DMS153 (cell line): ENCODE data around the gene PKMYT1.

Experiments used
- DNase-seq: peaks from one replicate; lab custom pipeline; 2025; lab: John Stamatoyannopoulos, UW

The PKMYT1 gene

GRCh38 chr16:2980227-2981176, at the start of gene PKMYT1:
TSS of gene PKMYT1 (minus strand) at chr16:2980446. CDS start at chr16:2979657, 789 bp downstream.
- peak; percentile 44 for DNase-seq

GRCh38 chr16:3029491-3030221, 49.4 kb upstream of the PKMYT1 start:
- DNase-seq, result no peak

GRCh38 chr16:3028716-3029319, 48.6 kb upstream of the PKMYT1 start:
- no peak for DNase-seq

GRCh38 chr16:3027983-3028715, 47.9 kb upstream of the PKMYT1 start:
- peak; percentile 68 for DNase-seq

GRCh38 chr16:3027489-3027795, 47.2 kb upstream of the PKMYT1 start:
- no peak for DNase-seq

DNA sequence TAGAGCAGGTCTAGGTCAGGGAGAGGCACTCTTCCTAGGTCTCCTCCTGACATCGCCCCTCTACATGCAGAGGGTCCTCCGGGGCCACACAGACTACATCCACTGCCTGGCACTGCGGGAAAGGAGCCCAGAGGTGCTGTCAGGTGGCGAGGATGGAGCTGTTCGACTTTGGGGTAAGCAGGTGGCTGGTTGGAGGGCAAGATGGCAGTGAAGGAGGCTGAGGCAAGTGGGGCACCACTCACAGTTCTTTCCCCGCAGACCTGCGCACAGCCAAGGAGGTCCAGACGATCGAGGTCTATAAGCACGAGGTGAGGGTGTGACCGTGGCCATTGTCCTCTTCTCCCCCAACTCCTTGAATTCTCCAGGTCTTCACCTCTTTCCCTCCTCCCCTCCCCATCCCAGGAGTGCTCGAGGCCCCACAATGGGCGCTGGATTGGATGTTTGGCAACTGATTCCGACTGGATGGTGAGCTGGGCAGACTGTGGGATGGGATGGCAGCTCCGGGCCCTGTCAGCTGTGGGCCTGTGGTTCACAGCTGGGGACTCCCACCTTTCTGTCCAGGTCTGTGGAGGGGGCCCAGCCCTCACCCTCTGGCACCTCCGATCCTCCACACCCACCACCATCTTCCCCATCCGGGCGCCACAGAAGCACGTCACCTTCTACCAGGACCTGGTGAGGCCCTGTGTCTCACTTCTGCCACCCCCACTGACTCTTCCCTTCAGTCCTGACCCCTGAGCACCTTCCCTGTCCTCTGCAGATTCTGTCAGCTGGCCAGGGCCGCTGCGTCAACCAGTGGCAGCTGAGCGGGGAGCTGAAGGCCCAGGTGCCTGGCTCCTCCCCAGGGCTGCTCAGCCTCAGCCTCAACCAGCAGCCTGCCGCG, 46.6 kb upstream of the PKMYT1 start:
- no peak for DNase-seq

- no peak for DNase-seq
These were observed 45.7 kb upstream of the PKMYT1 start for GRCh38 chr16:3026003-3026378.

- no peak for DNase-seq
These were observed 45.1 kb upstream of the PKMYT1 start for GRCh38 chr16:3025032-3026002.

GRCh38 chr16:3023669-3024478, 43.6 kb upstream of the PKMYT1 start, which contains the start of the genes HCFC1R1 and THOC6:
TSS of gene HCFC1R1 (minus strand) at chr16:3023942. CDS start at chr16:3023941, 1 bp downstream.
TSS of gene THOC6 (plus strand) at chr16:3024035. CDS start at chr16:3024327, 292 bp downstream.
- peak; percentile 94 for DNase-seq

DNA sequence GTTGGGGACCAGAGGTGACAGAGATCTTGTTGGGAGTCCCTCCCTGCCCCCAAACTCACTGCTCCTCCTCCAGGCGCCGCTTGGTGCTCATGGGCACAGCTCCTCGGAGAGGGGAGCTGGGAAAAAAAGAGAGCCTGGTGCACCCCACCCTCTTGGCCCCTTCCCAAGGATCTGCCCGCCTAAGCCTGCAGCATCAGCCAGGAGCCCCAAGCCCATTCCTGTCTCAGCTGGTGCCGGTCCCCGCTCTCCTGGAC, 43.1 kb upstream of the PKMYT1 start:
- DNase-seq, result no peak

DNA sequence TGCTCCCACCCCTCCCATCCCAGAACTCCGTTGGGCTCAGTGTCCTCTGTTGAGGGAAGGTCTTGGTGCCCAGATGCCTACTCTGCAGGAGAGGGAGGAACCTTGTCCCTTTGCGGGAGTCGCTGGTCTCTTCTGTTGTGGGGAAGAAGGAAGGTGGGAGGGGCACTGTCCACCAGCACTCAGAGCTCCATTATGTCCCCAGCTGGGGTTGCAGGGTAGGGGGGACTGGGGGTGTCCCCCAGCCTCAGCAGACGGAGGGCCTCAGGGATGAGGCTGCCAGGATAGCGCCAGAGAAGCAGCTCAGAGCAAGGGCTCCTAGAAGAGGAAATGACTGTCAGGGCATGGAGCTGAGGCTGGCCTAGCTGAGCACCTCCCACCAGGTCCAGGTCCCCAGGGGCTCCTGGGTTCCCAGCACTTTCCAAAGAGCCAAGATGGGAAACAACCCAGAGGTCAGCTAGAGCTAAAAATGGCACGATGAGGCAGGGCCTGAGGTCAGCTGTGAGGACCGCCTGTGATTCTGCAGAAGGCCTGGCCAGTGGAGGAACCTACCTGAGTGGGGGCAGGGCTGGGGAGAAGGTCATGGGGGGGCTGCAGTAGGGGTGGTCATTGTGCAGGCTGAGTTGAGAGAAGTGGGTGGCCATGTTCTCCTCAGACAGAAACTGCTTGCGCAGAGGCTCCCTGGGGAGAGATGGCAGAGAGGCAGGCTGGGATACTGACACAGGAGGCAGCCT, 42.6 kb upstream of the PKMYT1 start:
- no peak for DNase-seq

- DNase-seq, result no peak
These were observed 42.0 kb upstream of the PKMYT1 start for GRCh38 chr16:3022208-3022683.

GRCh38 chr16:3021449-3022207, 41.4 kb upstream of the PKMYT1 start:
- DNase-seq, result no peak

- no peak for DNase-seq
These were observed 40.6 kb upstream of the PKMYT1 start for GRCh38 chr16:3020604-3021448.

DNA sequence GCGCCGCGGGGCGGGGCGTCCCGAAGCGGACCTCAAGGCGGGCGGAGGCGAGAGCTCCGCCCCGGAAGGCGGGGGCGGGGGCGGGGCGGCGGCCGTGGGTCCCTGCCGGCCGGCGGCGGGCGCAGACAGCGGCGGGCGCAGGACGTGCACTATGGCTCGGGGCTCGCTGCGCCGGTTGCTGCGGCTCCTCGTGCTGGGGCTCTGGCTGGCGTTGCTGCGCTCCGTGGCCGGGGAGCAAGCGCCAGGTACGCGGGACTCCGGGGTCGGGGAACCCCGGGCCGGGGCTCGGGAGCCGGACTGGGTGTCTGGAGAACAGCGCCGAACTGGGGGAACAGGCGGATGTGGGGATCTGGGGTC, 40.0 kb upstream of the PKMYT1 start, which contains the start of gene TNFRSF12A:
TSS of gene TNFRSF12A (plus strand) at position 122 of the 357 bp plus-strand sequence. CDS start at position 152, 30 bp downstream.
- DNase-seq, result peak; percentile 8

DNA sequence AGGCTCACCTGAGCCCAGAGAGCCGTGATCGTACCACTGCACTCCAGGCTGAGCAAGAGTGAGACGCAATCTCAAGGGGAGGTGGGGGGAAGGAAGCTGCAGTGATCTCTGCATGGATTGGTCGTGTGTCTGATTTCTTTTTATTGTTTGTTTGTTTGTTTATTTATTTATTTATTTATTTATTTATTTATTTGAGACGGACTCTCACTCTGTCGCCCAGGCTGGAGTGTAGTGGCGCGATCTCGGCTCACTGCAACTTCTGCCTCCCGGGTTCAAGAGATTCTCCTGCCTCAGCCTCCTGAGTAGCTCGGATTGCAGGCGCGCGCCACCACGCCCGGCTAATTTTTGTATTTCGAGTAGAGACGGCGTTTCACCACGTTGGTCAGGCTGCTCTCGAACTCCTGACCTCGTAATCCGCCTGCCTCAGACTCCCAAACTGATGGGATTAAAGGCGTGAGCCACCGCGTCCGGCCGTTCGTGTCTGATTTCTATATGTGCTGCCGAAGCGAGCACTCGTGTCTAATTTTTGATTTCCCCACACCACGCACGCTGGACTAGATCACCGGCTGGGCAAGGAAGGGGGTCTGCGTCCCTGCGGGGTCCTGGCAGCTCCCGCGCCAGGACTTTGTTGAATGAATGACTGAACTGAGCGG, 39.5 kb upstream of the PKMYT1 start:
- no peak for DNase-seq
